MM.1S (cell line): ENCODE measurements around the gene EIF4EBP3.
A peak's percentile ranks its signal among the peaks of the same experiment; 100 is the strongest.

Experiments used
- DNase-seq: peaks from one replicate; pipeline ENCODE4 v3.0.0-alpha.2; 2015
- H2AFZ ChIP-seq: fragments of 300-600 bp; sonication (generic); 2 replicates; pipeline ENCODE4 v1.6.0; 2016; ENCODE audit warnings: antibody characterized with exemption, low read length
- H3F3A ChIP-seq: fragments of 300-600 bp; sonication (generic); 2 replicates; pipeline ENCODE4 v1.6.1; 2016; ENCODE audit warnings: mild to moderate bottlenecking, antibody characterized with exemption, low read length, moderate library complexity, mixed read lengths; ENCODE audit not compliant: insufficient read depth
- H3K27ac ChIP-seq: fragments of 300-600 bp; sonication (generic); 2 replicates; pipeline ENCODE4 v1.5.1; 2016; ENCODE audit warnings: mild to moderate bottlenecking, low read length
- H3K27me3 ChIP-seq: fragments of 300-600 bp; sonication (generic); replicated peaks from 2 replicates; pipeline ENCODE4 v1.6.0; 2016; ENCODE audit warnings: low read length; ENCODE audit not compliant: insufficient read depth
- H3K36me3 ChIP-seq: fragments of 300-600 bp; sonication (generic); replicated peaks from 2 replicates; pipeline ENCODE4 v1.6.1; 2016; ENCODE audit warnings: mild to moderate bottlenecking, low read length, mixed read lengths; ENCODE audit not compliant: insufficient read depth
- H3K4me1 ChIP-seq: fragments of 300-600 bp; sonication (generic); 2 replicates; pipeline ENCODE4 v1.6.1; 2016; ENCODE audit warnings: low read length, mixed read lengths
- H3K4me2 ChIP-seq: fragments of 300-600 bp; sonication (generic); 2 replicates; pipeline ENCODE4 v1.6.0; 2016; ENCODE audit warnings: low read depth, low read length
- H3K4me3 ChIP-seq: fragments of 300-600 bp; sonication (generic); 2 replicates; pipeline ENCODE4 v1.5.1; 2016; ENCODE audit warnings: low read length, mixed read lengths
- H3K79me2 ChIP-seq: fragments of 300-600 bp; sonication (generic); 2 replicates; pipeline ENCODE4 v1.6.1; 2016; ENCODE audit warnings: mixed run types, low read length, mixed read lengths
- H3K9ac ChIP-seq: fragments of 300-600 bp; sonication (generic); 2 replicates; pipeline ENCODE4 v1.6.1; 2016; ENCODE audit warnings: low read length, mixed read lengths
- H3K9me2 ChIP-seq: fragments of 300-600 bp; sonication (generic); replicated peaks from 2 replicates; pipeline ENCODE4 v1.6.1; 2016; ENCODE audit warnings: mild to moderate bottlenecking, low read length, mixed read lengths; ENCODE audit not compliant: insufficient read depth
- H3K9me3 ChIP-seq: fragments of 300-600 bp; sonication (generic); replicated peaks from 2 replicates; pipeline ENCODE4 v1.6.1; 2016; ENCODE audit warnings: mild to moderate bottlenecking, low read length, mixed read lengths; ENCODE audit not compliant: insufficient read depth
- H4K20me1 ChIP-seq: fragments of 300-600 bp; sonication (generic); 2 replicates; pipeline ENCODE4 v1.6.1; 2016; ENCODE audit warnings: mild to moderate bottlenecking, low read length, moderate library complexity, mixed read lengths; ENCODE audit not compliant: insufficient read depth
- CTCF ChIP-seq: fragments of 300-600 bp; sonication (generic); IDR thresholded peaks from 2 replicates; pipeline ENCODE4 v1.5.1; 2016; ENCODE audit warnings: antibody characterized with exemption, low read length, mixed read lengths
- EZH2 ChIP-seq: fragments of 300-600 bp; sonication (generic); optimal IDR thresholded peaks from 2 replicates; pipeline ENCODE3; 2017; ENCODE audit warnings: low read depth, mild to moderate bottlenecking, antibody characterized with exemption, low read length, mixed read lengths
- EZH2phosphoT487 ChIP-seq: fragments of 300-600 bp; sonication (generic); IDR thresholded peaks from 2 replicates; pipeline ENCODE4 v1.6.1; 2018; ENCODE audit warnings: antibody characterized with exemption, low read length

The EIF4EBP3 gene

DNA sequence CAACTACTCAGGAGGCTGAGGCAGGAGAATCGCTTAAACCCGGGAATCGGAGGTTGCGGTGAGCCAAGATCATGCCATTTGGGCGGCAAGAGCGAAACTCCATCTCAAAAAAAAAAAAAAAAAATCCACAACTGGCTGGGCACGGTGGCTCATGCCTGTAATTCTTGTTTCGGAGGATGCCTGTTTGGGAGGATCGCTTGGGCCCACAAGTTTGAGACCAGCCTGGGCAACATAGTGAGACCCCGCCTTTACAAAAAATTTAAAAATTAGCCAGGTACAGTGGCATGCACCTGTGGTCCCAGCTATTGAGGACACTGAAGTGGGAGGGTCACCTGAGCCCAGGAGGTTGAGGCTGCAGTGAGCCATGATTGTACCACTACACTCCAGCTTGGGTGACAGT lies 1.9 kb upstream of the EIF4EBP3 start:
- Histone ChIP-seq H3K9me2 (no peaks in the 10 kb centered on the region), H3K4me2 (no peak overlapping the region), H3K36me3 (peaks cover 2% of the 10 kb centered on the region; the same call in 1 of the 2 replicates), H3K27me3 (no peaks in the 10 kb centered on the region), H3K4me3 (no peak overlapping the region), H3K4me1 (0 out of 2 replicates have a peak, but pooled peaks cover 4% of the 10 kb centered on the region), H3K27ac (no peak overlapping the region), H4K20me1 (no peaks in the 10 kb centered on the region), H3K79me2 (no peaks in the 10 kb centered on the region), H2AFZ (no peak overlapping the region), H3K9ac (no peak overlapping the region), H3F3A (no peaks in the 10 kb centered on the region; the same call in 1 of the 2 replicates), H3K9me3 (no peaks in the 10 kb centered on the region)
- no peak for DNase-seq
- no peak for TF ChIP-seq CTCF
- no peak for TF ChIP-seq EZH2

DNA sequence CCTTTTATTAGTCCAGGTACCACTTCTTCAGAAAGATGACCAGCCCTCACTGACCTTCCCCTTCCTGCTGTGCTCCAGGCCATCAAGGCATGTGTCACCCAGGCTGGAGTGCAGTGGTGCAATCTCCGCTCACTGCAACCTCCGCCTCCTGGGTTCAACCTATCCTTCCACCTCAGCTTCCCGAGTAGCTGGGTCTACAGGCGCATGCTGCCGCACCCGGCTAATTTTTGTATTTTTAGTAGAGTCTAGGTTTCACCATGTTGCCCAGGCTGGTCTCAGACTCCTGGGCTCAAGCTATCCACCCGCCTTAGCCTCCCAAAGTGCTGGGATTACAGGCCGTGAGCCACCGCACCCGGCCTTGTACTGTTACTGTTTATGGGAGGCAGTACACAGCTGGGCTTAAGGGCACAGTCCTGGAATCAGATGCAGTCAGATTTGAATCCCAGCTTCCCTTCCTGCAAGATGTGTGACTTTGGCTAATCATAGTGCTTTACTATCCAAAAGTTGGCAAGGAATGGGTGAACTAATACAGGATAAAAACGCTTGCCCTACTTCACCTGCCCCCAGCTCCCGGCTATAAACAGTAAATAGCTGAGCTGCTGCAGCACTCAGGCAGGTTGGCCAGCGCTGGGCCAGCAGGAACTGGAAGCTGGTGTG lies 483 bp upstream of the EIF4EBP3 start:
- no peaks in the 10 kb centered on the region for H3K27me3 ChIP-seq
- no peaks in the 10 kb centered on the region; the same call in none of the 2 replicates for H3F3A ChIP-seq
- H3K4me2 ChIP-seq = peak overlapping the region; percentile 70; the same call in 1 of the 2 replicates
- 0 out of 2 replicates have a peak, but pooled peaks cover 4% of the 10 kb centered on the region for H3K36me3 ChIP-seq
- H3K4me3 ChIP-seq = peak overlapping the region; percentile 8; the same call in 1 of the 2 replicates
- H3K9ac ChIP-seq = no peak overlapping the region; the same call in 1 of the 2 replicates
- TF ChIP-seq EZH2 (no peak), EZH2phosphoT487 (no peak), CTCF (no peak)
- no peaks in the 10 kb centered on the region for H3K9me2 ChIP-seq
- 0 out of 2 replicates have a peak, but pooled peaks cover 4% of the 10 kb centered on the region for H3K4me1 ChIP-seq
- DNase-seq = no peak
- peaks cover 4% of the 10 kb centered on the region for H3K79me2 ChIP-seq
- 0 out of 2 replicates have a peak overlapping the region, but pooled peaks have one; percentile 5 for H2AFZ ChIP-seq
- H3K9me3 ChIP-seq = no peaks in the 10 kb centered on the region
- H3K27ac ChIP-seq = no peak overlapping the region
- H4K20me1 ChIP-seq = no peaks in the 10 kb centered on the region

DNA sequence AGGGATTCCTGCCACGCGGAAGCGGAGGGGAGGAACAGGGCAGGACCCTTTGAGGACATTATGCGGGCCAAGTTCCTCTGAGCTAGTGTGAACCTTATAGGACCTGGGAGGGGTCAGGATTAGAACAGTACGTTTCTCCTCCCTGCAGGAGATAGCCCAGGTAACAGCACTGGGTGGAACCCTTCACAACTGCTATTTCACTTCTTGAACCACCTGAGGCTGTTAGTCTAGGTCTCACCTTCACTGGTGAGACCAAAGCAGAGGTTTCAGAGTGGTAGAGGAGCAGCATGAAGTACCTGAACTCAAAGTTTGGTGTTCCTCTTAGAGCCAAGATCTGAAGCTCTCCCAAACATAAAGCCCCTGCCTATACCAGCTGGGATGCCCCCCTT lies 832 bp downstream of the EIF4EBP3 start:
- DNase-seq = no peak
- no peak overlapping the region for H3K4me2 ChIP-seq
- no peaks in the 10 kb centered on the region for H3K27me3 ChIP-seq
- H3K36me3 ChIP-seq = 0 out of 2 replicates have a peak, but pooled peaks cover 4% of the 10 kb centered on the region
- H3K9me3 ChIP-seq = no peaks in the 10 kb centered on the region
- 0 out of 2 replicates have a peak, but pooled peaks cover under 1% of the 10 kb centered on the region for H4K20me1 ChIP-seq
- no peak for TF ChIP-seq CTCF
- TF ChIP-seq EZH2phosphoT487 = no peak
- TF ChIP-seq EZH2 = no peak
- no peaks in the 10 kb centered on the region for H3K9me2 ChIP-seq
- no peaks in the 10 kb centered on the region; the same call in none of the 2 replicates for H3F3A ChIP-seq
- H2AFZ ChIP-seq = no peak overlapping the region
- H3K4me3 ChIP-seq = no peak overlapping the region
- H3K79me2 ChIP-seq = peaks cover 14% of the 10 kb centered on the region
- H3K27ac ChIP-seq = no peak overlapping the region
- no peak overlapping the region for H3K9ac ChIP-seq
- H3K4me1 ChIP-seq = 0 out of 2 replicates have a peak, but pooled peaks cover 4% of the 10 kb centered on the region
